ENCODE measurements around the gene ZNF746.

DNA sequence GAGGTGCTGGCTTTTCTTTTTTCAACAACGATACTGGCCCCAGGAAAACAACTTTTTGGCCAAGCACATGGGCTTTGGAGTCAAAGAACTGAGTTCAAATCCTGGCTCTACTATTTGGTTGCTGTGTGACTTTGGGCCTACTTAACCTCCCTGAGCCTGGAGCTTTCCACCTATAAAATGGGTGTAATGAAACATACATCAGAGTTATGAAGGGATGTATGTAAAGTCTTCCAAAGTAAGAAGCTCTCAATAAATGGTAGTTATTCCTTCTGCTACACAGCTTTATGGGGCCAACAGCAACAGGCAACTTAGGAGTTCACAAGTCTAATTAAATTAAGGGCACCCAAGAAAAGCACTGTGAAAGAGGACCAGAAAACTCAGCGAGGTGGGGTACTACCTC, 69.7 kb downstream of the ZNF746 start:
- TF ChIP-seq, protein P1, sequence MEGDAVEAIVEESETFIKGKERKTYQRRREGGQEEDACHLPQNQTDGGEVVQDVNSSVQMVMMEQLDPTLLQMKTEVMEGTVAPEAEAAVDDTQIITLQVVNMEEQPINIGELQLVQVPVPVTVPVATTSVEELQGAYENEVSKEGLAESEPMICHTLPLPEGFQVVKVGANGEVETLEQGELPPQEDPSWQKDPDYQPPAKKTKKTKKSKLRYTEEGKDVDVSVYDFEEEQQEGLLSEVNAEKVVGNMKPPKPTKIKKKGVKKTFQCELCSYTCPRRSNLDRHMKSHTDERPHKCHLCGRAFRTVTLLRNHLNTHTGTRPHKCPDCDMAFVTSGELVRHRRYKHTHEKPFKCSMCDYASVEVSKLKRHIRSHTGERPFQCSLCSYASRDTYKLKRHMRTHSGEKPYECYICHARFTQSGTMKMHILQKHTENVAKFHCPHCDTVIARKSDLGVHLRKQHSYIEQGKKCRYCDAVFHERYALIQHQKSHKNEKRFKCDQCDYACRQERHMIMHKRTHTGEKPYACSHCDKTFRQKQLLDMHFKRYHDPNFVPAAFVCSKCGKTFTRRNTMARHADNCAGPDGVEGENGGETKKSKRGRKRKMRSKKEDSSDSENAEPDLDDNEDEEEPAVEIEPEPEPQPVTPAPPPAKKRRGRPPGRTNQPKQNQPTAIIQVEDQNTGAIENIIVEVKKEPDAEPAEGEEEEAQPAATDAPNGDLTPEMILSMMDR (conservative IDR thresholded peaks at IDR 0.05) = no peak
- no peak for TF ChIP-seq EZH2 (IDR thresholded peaks at IDR 0.05; ENCODE audit: low read depth)
